Activated CD4-positive, CD25-positive, alpha-beta regulatory T cell treated with anti-CD3 and anti-CD28 coated beads, Interleukin-2, amount 50 U/mL, for 16 hours (primary cell): ENCODE measurements around the gene TPD52L2.

Source experiments
- DNase-seq: peaks from one replicate; pipeline ENCODE4 v3.0.0-alpha.2; 2020; ENCODE audit warnings: low read depth, low spot score

Gene TPD52L2

DNA sequence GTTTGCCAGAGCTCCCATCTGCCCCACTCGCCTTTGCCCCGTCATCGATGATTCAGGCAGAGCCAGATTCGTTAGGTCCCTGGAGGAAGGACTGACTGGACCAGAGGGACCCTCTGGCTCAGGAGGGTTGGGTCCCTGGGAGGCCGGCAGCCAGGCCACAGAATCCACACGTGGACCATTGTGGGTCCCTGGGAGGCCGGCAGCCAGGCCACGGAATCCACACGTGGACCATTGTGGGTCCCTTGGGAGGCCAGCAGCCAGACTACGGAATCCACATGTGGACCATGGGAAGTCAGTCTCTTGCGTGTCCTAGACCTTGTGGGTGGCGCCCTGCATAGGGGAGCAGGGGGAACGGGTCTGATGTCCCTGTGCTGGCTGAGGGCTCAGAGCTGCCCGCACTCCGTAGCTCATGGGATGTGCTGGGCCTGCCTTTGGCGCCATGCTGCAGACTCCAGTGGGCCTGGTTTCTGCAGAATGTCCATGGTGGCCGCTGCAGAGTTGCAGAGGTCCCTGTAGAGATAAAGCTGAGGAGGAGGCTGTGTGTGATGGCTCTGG lies 67.6 kb downstream of the TPD52L2 start:
- DNase-seq: no peak

DNA sequence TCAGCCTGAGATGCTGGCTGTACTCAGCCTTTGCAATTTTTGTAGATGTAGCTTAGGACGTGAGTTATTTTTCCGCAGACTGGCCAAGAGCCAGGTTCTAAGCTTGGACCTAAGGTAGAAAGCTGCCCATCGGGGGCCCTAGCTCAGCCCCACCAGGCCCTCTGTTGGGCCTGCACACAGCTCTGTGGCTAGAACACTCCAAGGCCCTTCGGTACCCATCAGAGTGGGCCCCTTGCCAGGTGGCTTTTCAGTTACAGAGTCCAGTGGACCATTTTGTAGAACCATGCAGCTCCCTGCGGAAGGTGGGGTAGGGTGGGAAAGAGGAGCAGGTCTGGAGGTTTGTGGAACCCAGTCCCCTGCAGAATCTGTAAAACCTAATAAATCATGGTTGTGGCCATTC lies 68.6 kb downstream of the TPD52L2 start:
- DNase-seq: no peak

DNA sequence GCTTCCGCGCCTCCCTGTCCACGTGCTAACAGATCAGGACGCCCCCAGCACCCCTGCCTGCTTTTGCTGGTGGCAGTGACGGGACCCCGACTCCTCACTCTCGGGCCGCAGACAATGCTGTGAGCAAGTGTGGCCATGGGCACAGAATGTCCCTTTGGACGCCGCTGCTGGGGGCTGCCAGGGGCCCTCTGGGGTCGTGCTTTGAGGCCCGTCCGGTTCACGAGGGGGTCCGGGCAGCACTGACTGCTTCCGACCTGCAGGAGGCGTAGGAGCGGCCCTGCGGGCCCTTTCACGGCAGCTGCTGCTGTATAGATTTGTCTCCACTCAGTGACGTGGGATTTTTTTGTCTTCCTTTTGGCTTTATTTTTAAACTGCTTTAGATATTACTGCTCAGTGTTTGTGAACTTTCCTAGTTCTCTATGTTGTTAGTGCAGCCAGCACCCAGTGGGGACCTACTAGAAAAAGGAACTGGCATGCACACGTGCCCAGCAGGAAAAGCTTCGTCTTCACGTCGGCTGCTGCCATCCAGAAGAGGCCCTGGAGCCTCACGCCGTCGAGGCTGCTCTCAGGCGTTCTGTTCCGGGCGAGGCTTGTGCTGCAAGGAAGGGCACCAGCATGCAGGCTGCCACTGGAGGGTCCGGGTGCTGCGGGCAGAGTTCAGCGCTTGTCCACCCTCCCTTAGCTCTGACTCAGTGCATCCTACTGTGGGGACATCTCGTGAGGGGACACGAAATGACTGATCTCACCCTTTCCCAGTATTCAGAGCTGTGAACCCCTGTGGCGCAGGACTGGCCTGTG lies 69.4 kb downstream of the TPD52L2 start:
- DNase-seq: no peak

DNA sequence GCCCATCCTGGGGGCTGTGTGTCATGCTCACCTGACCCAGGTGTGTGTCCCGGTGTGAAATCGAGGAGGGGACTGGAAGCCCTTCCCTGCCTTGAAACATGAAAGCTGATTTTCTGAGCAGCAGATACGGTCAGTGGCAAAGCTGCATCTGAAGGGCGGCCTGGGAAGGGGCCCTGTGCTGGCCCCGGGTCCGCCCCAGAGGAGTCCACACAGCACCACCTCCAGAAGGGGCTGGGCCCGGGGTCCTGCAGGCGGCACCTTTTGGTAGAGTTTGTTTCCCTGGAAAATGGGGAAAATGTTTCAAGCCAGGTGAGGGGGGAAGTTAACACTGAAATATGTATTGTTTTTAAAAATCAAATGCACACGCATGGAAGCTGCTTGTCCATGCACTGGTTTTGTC lies 70.4 kb downstream of the TPD52L2 start:
- DNase-seq: no peak

DNA sequence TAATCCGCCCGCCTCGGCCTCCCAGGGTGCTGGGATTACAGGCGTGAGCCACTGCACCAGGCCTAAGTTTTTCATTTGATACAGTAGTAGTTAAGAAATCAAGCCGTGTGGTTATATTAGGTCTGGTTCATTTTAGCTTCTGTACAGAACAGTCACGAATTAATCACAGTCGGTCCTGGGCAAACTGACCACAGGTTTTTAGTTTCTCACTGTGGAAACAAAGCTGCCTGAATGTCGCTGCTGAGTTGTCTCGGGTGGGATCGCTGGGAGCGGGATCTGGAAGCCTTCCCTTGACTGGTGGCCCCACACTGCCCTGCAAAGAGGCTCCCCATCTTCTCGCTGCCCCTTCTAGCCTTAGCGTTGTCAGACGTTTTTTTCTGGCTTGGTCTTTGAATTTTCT lies 72.5 kb downstream of the TPD52L2 start:
- DNase-seq: no peak

DNA sequence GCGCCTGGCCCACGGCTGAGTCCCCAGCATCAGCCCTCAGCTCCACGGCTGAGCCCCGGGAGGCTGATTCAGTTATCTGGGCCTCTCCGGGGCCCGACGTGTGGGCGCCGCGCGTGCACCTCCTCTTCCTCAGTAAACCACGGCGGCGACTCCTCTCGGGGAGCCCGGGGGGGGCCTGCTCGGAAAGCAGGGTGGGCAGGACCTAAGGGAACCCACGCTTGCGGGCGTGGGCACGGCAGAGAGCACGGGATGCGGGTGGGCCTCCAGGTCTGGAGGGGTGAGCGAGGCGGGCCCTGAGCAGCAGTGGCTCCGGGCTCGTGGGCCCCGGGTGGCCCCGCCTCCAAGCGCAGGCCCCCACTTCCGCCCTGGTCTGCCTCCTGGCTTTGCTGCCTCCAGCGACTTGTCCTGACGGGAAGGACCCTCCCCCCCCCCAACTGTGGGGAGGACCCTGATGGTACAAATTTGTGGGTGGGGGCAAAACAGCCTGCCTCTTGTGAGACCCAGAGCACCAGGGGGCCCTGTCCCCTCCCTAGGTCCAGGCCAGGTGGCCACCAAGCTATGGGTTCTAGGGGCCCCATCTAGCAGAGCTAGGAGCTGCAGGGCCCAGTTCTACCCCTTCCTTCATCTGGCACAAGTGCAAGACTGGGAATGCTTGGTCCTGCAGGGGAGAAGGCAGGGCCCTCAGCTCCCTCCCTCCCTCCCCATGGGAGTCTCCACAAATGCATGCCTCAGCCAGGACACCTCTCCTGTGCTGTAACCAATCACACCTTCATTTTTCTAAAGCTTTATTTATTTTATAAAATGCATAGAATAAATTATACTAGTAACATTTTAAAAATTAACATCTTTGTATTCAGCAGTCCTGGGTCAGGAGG lies 74.2 kb downstream of the TPD52L2 start:
- no peak for DNase-seq

DNA sequence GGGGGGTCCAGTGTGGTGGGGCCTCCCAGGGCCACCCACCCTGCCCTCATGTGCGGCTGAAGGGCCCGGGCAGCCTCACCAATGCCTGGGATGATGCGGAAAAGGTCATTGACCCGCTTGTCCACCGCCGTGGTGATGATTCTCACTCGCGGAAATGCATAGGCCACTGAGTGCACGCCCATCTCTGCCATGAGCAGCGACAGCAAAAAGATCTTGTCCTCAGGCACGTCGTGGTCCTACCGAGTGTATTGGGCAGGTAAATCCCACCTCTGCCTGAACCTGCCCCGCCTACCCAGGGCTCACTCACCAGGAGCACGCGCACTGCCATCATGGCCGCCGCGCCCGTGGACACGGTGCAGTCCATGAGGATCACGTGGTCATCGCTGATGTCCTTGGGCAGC lies 75.0 kb downstream of the TPD52L2 start:
- no peak for DNase-seq

DNA sequence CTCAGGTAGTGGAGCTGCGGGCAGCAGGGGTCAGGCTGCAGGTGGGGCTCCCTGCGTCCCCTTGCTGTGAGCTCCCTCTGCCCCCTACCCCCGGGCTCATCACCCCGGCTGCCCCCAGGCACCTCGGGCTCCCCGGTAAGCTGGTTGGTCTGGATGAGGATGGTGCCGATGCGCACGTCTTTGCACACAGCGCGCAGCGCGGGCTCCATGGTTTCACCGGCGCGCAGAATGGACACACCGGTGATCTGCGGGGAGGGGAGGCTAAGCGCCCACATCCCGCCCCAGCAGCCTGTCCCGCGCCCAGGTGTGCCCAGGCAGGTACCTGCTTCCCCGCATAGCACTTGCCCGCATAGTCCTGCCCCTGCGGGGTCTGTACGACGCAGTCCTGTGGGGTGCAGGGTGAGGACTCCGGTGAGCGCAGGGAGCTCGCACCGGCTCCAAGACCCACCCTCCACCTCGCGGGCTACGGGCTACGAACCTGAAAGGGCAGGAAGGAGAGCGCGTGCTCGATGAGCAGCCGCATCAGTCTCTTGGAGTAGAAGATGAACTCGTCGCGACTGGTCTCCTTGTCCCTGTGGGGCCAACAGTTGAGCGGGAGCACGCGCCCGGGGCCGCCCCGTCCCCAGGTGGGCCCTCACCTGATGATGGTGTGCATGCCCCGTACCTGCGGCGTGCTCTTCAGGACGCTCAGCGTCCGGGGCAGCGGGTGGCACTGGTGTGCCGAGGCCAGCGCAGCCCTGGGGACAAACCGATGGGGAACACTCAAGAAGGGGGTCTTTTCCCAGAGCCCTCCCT lies 75.6 kb downstream of the TPD52L2 start:
- DNase-seq: no peak
